ENCODE data around the gene CELSR1. TPM values are rescaled to one million over a fixed set of nuclear protein-coding genes. Genes with fewer than 3 reads are reported as not detected.

CELSR1 gene
- total RNA-seq, 4 donors from 2014 or later = 18.4 to 56.0 (median 31.0) TPM

GRCh38 chr22:46428171-46428570 lies 109.2 kb downstream of the CELSR1 start:
- Histone ChIP-seq H3K27me3 (no peaks in the 10 kb centered on the region), H3K36me3 (no peaks in the 10 kb centered on the region), H3K4me1 (peaks cover 42 to 46% of the 10 kb centered on the region in 2 donors), H3K27ac (peak overlapping the region in 2 of 3 donors; percentile 67 to 91), H3K9me3 (no peaks in the 10 kb centered on the region), H3K4me3 (replicated peaks in 1 of 3) (no peak overlapping the region)
- no peak for DNase-seq
- WGBS, 2 donors = 96 to 99% methylated on average over 16 to 17 of the region's 18 CpGs
- TF ChIP-seq CTCF (IDR thresholded peaks at IDR 0.05) = no peak
- intact Hi-C loops (cut with DNase I) = no loop called here

GRCh38 chr22:46425016-46425415 lies 112.4 kb downstream of the CELSR1 start:
- no peaks in the 10 kb centered on the region for H3K27me3 ChIP-seq
- intact Hi-C loops (cut with DNase I) = no loop called here

GRCh38 chr22:46424496-46424895 lies 112.9 kb downstream of the CELSR1 start:
- H3K27me3 ChIP-seq = no peaks in the 10 kb centered on the region
- H3K27ac ChIP-seq = peak overlapping the region in 1 of 3 donors; percentile 76
- no peaks in the 10 kb centered on the region for H3K9me3 ChIP-seq
- H3K36me3 ChIP-seq = no peaks in the 10 kb centered on the region
- peaks cover 22 to 34% of the 10 kb centered on the region in 2 donors for H3K4me1 ChIP-seq
- no peak for DNase-seq
- TF ChIP-seq CTCF (IDR thresholded peaks at IDR 0.05) (no peak), POLR2A (IDR thresholded peaks at IDR 0.05) (no peak)
- H3K4me3 ChIP-seq (replicated peaks in 1 of 3) = no peak overlapping the region
- 82 to 84% methylated on average over 5 of the region's 5 CpGs for WGBS, 2 donors
- intact Hi-C loops (cut with DNase I) = no loop called here

More at GRCh38 chr22:46425016-46425415, 112.4 kb downstream of the CELSR1 start:
- DNase-seq = no peak
- peak overlapping the region in 1 of 3 donors; percentile 76 for H3K27ac ChIP-seq
- TF ChIP-seq CTCF (IDR thresholded peaks at IDR 0.05) = no peak
- TF ChIP-seq POLR2A (IDR thresholded peaks at IDR 0.05) = no peak
- H3K4me1 ChIP-seq = peaks cover 28 to 39% of the 10 kb centered on the region in 2 donors
- H3K36me3 ChIP-seq = no peaks in the 10 kb centered on the region
- 52 to 78% methylated on average over 3 of the region's 3 CpGs for WGBS, 2 donors
- no peak overlapping the region for H3K4me3 ChIP-seq (replicated peaks in 1 of 3)
- H3K9me3 ChIP-seq = no peaks in the 10 kb centered on the region

- no peaks in the 10 kb centered on the region for H3K36me3 ChIP-seq
- H3K4me1 ChIP-seq = peaks cover 13 to 31% of the 10 kb centered on the region in 2 donors
- H3K27me3 ChIP-seq = no peaks in the 10 kb centered on the region
- H3K9me3 ChIP-seq = no peaks in the 10 kb centered on the region
- DNase-seq = peak; percentile 22 to 48
- WGBS, 2 donors = 54 to 79% methylated on average over 6 to 8 of the region's 8 CpGs
- intact Hi-C loops (cut with DNase I) = no loop called here
- no peak overlapping the region for H3K4me3 ChIP-seq (replicated peaks in 1 of 3)
- TF ChIP-seq CTCF (IDR thresholded peaks at IDR 0.05) (no peak), POLR2A (IDR thresholded peaks at IDR 0.05) (no peak)
- peak overlapping the region; percentile 62 to 76 (median 69) for H3K27ac ChIP-seq
Measured at GRCh38 chr22:46422896-46423295, 114.5 kb downstream of the CELSR1 start.

- H3K27ac ChIP-seq = peak overlapping the region in 1 of 3 donors; percentile 53
- intact Hi-C loops (cut with DNase I) = no loop called here
- H3K4me1 ChIP-seq = peaks cover 26 to 47% of the 10 kb centered on the region in 2 donors
- TF ChIP-seq POLR2A (IDR thresholded peaks at IDR 0.05) (no peak), CTCF (IDR thresholded peaks at IDR 0.05) (no peak)
- H3K4me3 ChIP-seq (replicated peaks in 1 of 3) = no peak overlapping the region
- no peaks in the 10 kb centered on the region for H3K36me3 ChIP-seq
- H3K27me3 ChIP-seq = no peaks in the 10 kb centered on the region
- no peak for DNase-seq
- H3K9me3 ChIP-seq = no peaks in the 10 kb centered on the region
- WGBS, 2 donors = 73 to 84% methylated on average over 3 to 11 of the region's 11 CpGs
Measured at GRCh38 chr22:46421267-46421666, 116.2 kb downstream of the CELSR1 start.

Data from thyroid gland (tissue), 4 donors.